Testis (tissue), 2 donors: ENCODE results near the gene AATF.

Experiments used
- POLR2A ChIP-seq: fragments of 450-650 bp; IDR thresholded peaks from one replicate; pipeline ENCODE4 v1.6.1; 2017; ENCODE audit warnings: antibody characterized with exemption, mild to moderate bottlenecking, moderate library complexity
- TF ChIP-seq, protein P1 (sequence below), 3 experiments: fragments of 450-650 bp in 2 of 3; fragments of 200-600 bp in 1 of 3; sonication (generic) in 1 of 3; IDR thresholded peaks; one replicate each; pipeline ENCODE4 v1.5.1; 2016 to 2019; ENCODE audit warnings: antibody characterized with exemption in 3 of 3, mild to moderate bottlenecking in 2 of 3, moderate library complexity in 1 of 3

GRCh38 chr17:36972905-36973304 lies 24.2 kb downstream of the AATF start:
- TF ChIP-seq, protein P1, sequence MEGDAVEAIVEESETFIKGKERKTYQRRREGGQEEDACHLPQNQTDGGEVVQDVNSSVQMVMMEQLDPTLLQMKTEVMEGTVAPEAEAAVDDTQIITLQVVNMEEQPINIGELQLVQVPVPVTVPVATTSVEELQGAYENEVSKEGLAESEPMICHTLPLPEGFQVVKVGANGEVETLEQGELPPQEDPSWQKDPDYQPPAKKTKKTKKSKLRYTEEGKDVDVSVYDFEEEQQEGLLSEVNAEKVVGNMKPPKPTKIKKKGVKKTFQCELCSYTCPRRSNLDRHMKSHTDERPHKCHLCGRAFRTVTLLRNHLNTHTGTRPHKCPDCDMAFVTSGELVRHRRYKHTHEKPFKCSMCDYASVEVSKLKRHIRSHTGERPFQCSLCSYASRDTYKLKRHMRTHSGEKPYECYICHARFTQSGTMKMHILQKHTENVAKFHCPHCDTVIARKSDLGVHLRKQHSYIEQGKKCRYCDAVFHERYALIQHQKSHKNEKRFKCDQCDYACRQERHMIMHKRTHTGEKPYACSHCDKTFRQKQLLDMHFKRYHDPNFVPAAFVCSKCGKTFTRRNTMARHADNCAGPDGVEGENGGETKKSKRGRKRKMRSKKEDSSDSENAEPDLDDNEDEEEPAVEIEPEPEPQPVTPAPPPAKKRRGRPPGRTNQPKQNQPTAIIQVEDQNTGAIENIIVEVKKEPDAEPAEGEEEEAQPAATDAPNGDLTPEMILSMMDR (IDR thresholded peaks at IDR 0.05) = no peak
- TF ChIP-seq POLR2A = no peak
